K562 (cell line): ENCODE results near the gene KLHDC10. TPM values are rescaled to one million over a fixed set of nuclear protein-coding genes. Genes with fewer than 3 reads are reported as not detected.

Experiments used
- HNRNPUL1 ChIP-seq: fragments of 200-400 bp; formaldehyde crosslinking; IDR thresholded peaks from 2 replicates; pipeline ENCODE4 v1.6.1; 2017; ENCODE audit warnings: low read length
- NCOA1 ChIP-seq: fragments of 450-650 bp; IDR thresholded peaks from 2 replicates; pipeline ENCODE4 v1.6.1; 2016; ENCODE audit warnings: low read depth
- PRMT5 ChIP-seq: sonication (generic); formaldehyde crosslinking; IDR thresholded peaks from 2 replicates; pipeline ENCODE4 v1.5.0; 2020; ENCODE audit warnings: missing genetic modification reagents
- PRPF4 ChIP-seq: fragments of 200-400 bp; formaldehyde crosslinking; IDR thresholded peaks from one replicate; pipeline ENCODE4 v1.6.1; 2017; ENCODE audit warnings: low read length, low read depth, mild to moderate bottlenecking; ENCODE audit not compliant: insufficient read depth, poor library complexity, severe bottlenecking
- RBM25 ChIP-seq: fragments of 200-400 bp; formaldehyde crosslinking; IDR thresholded peaks from 2 replicates; pipeline ENCODE4 v1.6.1; 2018; ENCODE audit warnings: low read length, low read depth, moderate library complexity; ENCODE audit not compliant: severe bottlenecking
- RCOR1 ChIP-seq, 2 experiments: IDR thresholded peaks; 2 replicates each; pipeline ENCODE4 v1.6.1; 2012; ENCODE audit warnings: low read depth in 2 of 2, low read length in 2 of 2, borderline replicate concordance in 1 of 2, improper control_type of control experiment in 1 of 2
- SMAD1 ChIP-seq: fragments of 150-350 bp; IDR thresholded peaks from 2 replicates; pipeline ENCODE4 v1.6.1; 2014; ENCODE audit warnings: low read length, low read depth; ENCODE audit not compliant: partially characterized antibody
- TAF9B ChIP-seq: fragments of 450-650 bp; IDR thresholded peaks from 2 replicates; pipeline ENCODE4 v1.6.1; 2018; ENCODE audit warnings: mild to moderate bottlenecking; ENCODE audit not compliant: partially characterized antibody
- TFAM ChIP-seq: fragments of 250-450 bp; sonication (Bioruptor Pico); conservative IDR thresholded peaks from 2 replicates; pipeline ENCODE4 v1.5.0; 2021; ENCODE audit warnings: mild to moderate bottlenecking, moderate library complexity
- ZNF589 ChIP-seq: fragments of 200-800 bp; sonication (Bioruptor generic); IDR thresholded peaks from 2 replicates; pipeline ENCODE4 v1.6.1; 2016; ENCODE audit warnings: low read depth, missing genetic modification characterization, missing compliant biosample characterization
- polyA plus RNA-seq, 8 experiments: library from polyadenylated mRNA; depleted of rRNA in 4 of 8; stranded (reverse) in 5 of 8; unstranded in 3 of 8; fragments of >200 nt; fragmentation: Nextera tagmentation in 2 of 8; fragmentation: Illumina TruSeq in 1 of 8; extraction: Ambion mirVana in 2 of 8; extraction: Trizol in 1 of 8; gene quantifications; 2 replicates each; pipeline versions ENCODE4 v1.2.1 to v1.2.3, GENCODE V29; 2011 to 2014; ENCODE audit warnings: inconsistent platforms in 1 of 8, missing spikeins in 1 of 8
- total RNA-seq, 7 experiments: library from RNA; depleted of rRNA in 6 of 7; stranded (reverse); fragments of >200 nt in 6 of 7; fragmentation: Illumina TruSeq in 2 of 7; extraction: Trizol in 2 of 7; gene quantifications; 2 replicates each; pipeline versions ENCODE4 v1.2.1 to v1.2.3, GENCODE V29; 2011 to 2021; ENCODE audit warnings: low replicate concordance in 1 of 7
- TF ChIP-seq, protein P1 (sequence below): fragments of 250-450 bp; sonication (Bioruptor Pico); IDR thresholded peaks from 2 replicates; pipeline ENCODE4 v1.9.0; 2021; ENCODE audit warnings: mild to moderate bottlenecking, inconsistent platforms
- TF ChIP-seq, protein P2 (sequence below): fragments of 450-650 bp; IDR thresholded peaks from 2 replicates; pipeline ENCODE4 v1.7.1; 2018; ENCODE audit warnings: mild to moderate bottlenecking, low read depth; ENCODE audit not compliant: partially characterized antibody
- TF ChIP-seq, protein P3 (sequence below): IDR thresholded peaks from 3 replicates; pipeline ENCODE4 v1.6.1; 2011; ENCODE audit warnings: borderline replicate concordance, mild to moderate bottlenecking, moderate library complexity; ENCODE audit not compliant: insufficient read length; ENCODE audit errors: extremely low read depth
- TF ChIP-seq, protein P4 (sequence below), 2 experiments: fragments of 450-650 bp in 1 of 2; sonication (generic) in 1 of 2; formaldehyde crosslinking; conservative IDR thresholded peaks; 2 replicates each; pipeline versions ENCODE4 v1.4.0 to v1.8.1; 2020 to 2022; ENCODE audit warnings: mild to moderate bottlenecking in 1 of 2, missing genetic modification reagents in 1 of 2
- TF ChIP-seq, protein P5 (sequence below): fragments of 250-450 bp; sonication (Bioruptor Pico); IDR thresholded peaks from 2 replicates; pipeline ENCODE4 v1.8.0; 2022; ENCODE audit warnings: moderate library complexity, mild to moderate bottlenecking, inconsistent platforms

Gene KLHDC10
- total and polyA plus RNA-seq, 9 of the 15 experiments (the other 6 are each of a cell fraction or from before 2014, with no cell fraction given): 9.8 to 80.5 (median 31.4) TPM

DNA sequence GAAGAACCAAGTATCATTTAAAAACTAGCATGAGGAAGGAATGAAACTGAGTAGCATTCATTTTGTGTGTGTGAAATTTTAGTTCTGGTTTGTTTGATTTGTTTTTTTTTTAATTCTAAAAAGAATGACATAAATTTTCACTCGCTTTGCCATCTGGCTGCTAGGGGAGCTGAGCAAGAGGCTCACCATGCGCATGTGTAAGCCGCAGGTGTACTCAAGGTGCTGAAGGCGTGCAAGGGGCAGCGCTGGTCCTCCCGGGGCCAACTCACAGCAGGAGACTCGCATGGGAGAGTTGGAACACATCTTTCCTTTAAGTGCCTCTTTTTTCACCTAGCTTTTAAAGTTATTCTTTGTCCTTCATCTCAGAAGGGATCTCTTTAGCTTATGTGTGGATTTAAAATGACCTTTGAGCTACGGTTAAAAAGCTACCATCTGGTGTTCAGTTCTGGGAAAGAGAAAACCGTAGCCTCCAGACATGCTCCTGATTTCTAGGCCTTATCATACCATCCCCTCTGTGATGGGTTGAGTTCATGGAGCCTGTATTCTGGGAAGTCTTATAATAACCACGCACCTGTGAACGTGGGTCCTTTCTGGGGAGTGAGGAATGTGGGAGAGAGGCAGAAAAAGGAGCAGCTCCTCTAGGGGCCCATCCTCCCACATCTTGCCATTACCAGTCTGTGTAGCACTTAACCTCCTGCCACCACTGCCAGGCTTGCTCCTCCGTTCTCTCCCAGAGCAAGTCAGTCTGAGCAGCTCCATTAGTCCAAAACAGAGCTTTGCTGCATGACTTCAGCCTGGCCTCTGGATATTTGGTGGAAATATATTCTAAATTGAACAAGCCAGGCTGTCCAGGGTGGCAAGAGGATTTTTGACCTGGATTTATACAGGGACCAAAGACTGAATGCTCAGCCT, 61.9 kb downstream of the KLHDC10 start (continued):
- TF ChIP-seq, protein P1, sequence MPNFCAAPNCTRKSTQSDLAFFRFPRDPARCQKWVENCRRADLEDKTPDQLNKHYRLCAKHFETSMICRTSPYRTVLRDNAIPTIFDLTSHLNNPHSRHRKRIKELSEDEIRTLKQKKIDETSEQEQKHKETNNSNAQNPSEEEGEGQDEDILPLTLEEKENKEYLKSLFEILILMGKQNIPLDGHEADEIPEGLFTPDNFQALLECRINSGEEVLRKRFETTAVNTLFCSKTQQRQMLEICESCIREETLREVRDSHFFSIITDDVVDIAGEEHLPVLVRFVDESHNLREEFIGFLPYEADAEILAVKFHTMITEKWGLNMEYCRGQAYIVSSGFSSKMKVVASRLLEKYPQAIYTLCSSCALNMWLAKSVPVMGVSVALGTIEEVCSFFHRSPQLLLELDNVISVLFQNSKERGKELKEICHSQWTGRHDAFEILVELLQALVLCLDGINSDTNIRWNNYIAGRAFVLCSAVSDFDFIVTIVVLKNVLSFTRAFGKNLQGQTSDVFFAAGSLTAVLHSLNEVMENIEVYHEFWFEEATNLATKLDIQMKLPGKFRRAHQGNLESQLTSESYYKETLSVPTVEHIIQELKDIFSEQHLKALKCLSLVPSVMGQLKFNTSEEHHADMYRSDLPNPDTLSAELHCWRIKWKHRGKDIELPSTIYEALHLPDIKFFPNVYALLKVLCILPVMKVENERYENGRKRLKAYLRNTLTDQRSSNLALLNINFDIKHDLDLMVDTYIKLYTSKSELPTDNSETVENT (CRISPR knock-in tag): no peak
- peak; percentile 91 to 95; a peak in 3 of 4 replicates for TF ChIP-seq RCOR1 (IDR thresholded peaks at IDR 0.05; ENCODE audit: borderline replicate concordance in 1 of 2, low read depth in 2 of 2, low read length in 2 of 2)
- peak; percentile 91; the same call in 1 of the 2 replicates for TF ChIP-seq NCOA1
- TF ChIP-seq ZNF589 (CRISPR knock-in tag): no peak
- no peak for TF ChIP-seq RBM25
- TF ChIP-seq, protein P2, sequence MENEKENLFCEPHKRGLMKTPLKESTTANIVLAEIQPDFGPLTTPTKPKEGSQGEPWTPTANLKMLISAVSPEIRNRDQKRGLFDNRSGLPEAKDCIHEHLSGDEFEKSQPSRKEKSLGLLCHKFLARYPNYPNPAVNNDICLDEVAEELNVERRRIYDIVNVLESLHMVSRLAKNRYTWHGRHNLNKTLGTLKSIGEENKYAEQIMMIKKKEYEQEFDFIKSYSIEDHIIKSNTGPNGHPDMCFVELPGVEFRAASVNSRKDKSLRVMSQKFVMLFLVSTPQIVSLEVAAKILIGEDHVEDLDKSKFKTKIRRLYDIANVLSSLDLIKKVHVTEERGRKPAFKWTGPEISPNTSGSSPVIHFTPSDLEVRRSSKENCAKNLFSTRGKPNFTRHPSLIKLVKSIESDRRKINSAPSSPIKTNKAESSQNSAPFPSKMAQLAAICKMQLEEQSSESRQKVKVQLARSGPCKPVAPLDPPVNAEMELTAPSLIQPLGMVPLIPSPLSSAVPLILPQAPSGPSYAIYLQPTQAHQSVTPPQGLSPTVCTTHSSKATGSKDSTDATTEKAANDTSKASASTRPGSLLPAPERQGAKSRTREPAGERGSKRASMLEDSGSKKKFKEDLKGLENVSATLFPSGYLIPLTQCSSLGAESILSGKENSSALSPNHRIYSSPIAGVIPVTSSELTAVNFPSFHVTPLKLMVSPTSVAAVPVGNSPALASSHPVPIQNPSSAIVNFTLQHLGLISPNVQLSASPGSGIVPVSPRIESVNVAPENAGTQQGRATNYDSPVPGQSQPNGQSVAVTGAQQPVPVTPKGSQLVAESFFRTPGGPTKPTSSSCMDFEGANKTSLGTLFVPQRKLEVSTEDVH: no peak
- no peak for TF ChIP-seq TAF9B
- TF ChIP-seq SMAD1: no peak
- no peak for TF ChIP-seq TFAM (CRISPR knock-in tag)
- no peak for TF ChIP-seq PRPF4
- TF ChIP-seq, protein P3, sequence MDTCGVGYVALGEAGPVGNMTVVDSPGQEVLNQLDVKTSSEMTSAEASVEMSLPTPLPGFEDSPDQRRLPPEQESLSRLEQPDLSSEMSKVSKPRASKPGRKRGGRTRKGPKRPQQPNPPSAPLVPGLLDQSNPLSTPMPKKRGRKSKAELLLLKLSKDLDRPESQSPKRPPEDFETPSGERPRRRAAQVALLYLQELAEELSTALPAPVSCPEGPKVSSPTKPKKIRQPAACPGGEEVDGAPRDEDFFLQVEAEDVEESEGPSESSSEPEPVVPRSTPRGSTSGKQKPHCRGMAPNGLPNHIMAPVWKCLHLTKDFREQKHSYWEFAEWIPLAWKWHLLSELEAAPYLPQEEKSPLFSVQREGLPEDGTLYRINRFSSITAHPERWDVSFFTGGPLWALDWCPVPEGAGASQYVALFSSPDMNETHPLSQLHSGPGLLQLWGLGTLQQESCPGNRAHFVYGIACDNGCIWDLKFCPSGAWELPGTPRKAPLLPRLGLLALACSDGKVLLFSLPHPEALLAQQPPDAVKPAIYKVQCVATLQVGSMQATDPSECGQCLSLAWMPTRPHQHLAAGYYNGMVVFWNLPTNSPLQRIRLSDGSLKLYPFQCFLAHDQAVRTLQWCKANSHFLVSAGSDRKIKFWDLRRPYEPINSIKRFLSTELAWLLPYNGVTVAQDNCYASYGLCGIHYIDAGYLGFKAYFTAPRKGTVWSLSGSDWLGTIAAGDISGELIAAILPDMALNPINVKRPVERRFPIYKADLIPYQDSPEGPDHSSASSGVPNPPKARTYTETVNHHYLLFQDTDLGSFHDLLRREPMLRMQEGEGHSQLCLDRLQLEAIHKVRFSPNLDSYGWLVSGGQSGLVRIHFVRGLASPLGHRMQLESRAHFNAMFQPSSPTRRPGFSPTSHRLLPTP: no peak
- TF ChIP-seq, protein P4, sequence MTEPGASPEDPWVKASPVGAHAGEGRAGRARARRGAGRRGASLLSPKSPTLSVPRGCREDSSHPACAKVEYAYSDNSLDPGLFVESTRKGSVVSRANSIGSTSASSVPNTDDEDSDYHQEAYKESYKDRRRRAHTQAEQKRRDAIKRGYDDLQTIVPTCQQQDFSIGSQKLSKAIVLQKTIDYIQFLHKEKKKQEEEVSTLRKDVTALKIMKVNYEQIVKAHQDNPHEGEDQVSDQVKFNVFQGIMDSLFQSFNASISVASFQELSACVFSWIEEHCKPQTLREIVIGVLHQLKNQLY (CRISPR knock-in tag; conservative IDR thresholded peaks at IDR 0.05): no peak
- no peak for TF ChIP-seq PRMT5 (CRISPR knock-in tag)
- no peak for TF ChIP-seq HNRNPUL1
- TF ChIP-seq, protein P5, sequence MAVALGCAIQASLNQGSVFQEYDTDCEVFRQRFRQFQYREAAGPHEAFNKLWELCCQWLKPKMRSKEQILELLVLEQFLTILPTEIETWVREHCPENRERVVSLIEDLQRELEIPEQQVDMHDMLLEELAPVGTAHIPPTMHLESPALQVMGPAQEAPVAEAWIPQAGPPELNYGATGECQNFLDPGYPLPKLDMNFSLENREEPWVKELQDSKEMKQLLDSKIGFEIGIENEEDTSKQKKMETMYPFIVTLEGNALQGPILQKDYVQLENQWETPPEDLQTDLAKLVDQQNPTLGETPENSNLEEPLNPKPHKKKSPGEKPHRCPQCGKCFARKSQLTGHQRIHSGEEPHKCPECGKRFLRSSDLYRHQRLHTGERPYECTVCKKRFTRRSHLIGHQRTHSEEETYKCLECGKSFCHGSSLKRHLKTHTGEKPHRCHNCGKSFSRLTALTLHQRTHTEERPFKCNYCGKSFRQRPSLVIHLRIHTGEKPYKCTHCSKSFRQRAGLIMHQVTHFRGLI (CRISPR knock-in tag): no peak
